Hepatocyte (in vitro differentiated cells): ENCODE results near the gene ATP10D.

Experiments used
- EZH2 ChIP-seq: fragments of 200-600 bp; sonication (generic); IDR thresholded peaks from 2 replicates; pipeline ENCODE4 v1.6.1; 2016; ENCODE audit warnings: antibody characterized with exemption, mild to moderate bottlenecking, borderline replicate concordance
- EZH2phosphoT487 ChIP-seq: fragments of 200-600 bp; sonication (generic); IDR thresholded peaks from one replicate; pipeline ENCODE4 v1.6.1; 2018; ENCODE audit warnings: antibody characterized with exemption, mild to moderate bottlenecking, low read depth, moderate library complexity; ENCODE audit not compliant: unreplicated experiment, severe bottlenecking
- TF ChIP-seq, protein P1 (sequence below): fragments of 200-600 bp; sonication (generic); IDR thresholded peaks from 2 replicates; pipeline ENCODE4 v1.5.1; 2016; ENCODE audit warnings: antibody characterized with exemption, mild to moderate bottlenecking; ENCODE audit not compliant: poor library complexity

DNA sequence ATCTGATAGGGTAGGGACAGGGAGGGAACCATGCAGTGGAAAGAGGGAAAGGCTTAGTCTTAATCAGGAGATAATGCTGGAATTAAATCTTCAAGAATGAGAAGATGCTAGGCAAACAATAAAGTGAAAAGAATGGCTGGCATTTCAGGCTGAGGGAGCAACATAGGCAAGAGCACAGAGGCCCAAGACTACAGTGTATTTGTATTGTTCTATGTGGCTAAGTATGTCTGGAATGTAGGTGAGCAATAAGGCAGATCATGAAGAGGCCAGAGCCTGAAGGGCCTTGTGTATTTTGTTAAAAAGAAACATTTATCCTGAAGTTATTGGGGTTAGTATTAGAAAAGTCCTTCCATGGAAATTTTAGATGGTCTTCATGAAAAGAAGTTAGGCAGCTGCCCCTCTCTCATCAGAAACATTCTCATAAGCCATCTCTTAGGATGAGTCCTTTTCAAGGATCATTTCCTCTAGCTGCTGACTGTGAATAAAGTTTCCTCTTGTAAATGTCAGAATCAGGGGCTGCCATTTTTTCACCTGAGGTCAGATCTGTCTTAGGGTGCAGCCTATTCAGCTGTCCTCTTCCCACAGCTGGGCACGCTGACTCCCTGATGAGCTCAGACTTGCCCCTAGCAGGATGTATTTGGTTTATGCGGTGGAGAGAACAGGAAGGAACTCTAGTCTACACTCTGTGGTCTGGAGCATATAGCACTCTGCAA, 46.3 kb downstream of the ATP10D start:
- TF ChIP-seq EZH2: no peak
- no peak for TF ChIP-seq EZH2phosphoT487
- TF ChIP-seq, protein P1, sequence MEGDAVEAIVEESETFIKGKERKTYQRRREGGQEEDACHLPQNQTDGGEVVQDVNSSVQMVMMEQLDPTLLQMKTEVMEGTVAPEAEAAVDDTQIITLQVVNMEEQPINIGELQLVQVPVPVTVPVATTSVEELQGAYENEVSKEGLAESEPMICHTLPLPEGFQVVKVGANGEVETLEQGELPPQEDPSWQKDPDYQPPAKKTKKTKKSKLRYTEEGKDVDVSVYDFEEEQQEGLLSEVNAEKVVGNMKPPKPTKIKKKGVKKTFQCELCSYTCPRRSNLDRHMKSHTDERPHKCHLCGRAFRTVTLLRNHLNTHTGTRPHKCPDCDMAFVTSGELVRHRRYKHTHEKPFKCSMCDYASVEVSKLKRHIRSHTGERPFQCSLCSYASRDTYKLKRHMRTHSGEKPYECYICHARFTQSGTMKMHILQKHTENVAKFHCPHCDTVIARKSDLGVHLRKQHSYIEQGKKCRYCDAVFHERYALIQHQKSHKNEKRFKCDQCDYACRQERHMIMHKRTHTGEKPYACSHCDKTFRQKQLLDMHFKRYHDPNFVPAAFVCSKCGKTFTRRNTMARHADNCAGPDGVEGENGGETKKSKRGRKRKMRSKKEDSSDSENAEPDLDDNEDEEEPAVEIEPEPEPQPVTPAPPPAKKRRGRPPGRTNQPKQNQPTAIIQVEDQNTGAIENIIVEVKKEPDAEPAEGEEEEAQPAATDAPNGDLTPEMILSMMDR: no peak
